ENCODE data around the gene RAPGEF2.

DNA sequence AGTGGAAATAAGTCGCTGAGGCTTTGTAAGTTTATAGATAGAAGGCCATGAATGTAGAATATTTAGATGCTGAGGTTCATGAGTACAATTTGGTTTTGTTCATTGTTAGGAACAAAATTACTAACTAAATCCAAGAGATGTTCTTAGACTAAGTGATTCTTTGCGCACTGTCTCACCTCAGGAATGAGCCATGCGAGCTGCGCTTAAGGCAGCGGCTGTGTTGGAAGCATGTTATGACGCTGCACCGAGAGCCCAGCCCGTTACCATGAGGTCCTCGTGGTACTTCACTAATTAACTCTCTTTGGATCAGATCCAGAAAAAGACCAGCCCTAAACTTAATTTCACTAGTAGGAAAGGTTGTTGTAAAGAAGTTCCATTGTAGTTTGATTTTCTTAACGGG, 166.2 kb downstream of the RAPGEF2 start:
- TF ChIP-seq, protein P1, sequence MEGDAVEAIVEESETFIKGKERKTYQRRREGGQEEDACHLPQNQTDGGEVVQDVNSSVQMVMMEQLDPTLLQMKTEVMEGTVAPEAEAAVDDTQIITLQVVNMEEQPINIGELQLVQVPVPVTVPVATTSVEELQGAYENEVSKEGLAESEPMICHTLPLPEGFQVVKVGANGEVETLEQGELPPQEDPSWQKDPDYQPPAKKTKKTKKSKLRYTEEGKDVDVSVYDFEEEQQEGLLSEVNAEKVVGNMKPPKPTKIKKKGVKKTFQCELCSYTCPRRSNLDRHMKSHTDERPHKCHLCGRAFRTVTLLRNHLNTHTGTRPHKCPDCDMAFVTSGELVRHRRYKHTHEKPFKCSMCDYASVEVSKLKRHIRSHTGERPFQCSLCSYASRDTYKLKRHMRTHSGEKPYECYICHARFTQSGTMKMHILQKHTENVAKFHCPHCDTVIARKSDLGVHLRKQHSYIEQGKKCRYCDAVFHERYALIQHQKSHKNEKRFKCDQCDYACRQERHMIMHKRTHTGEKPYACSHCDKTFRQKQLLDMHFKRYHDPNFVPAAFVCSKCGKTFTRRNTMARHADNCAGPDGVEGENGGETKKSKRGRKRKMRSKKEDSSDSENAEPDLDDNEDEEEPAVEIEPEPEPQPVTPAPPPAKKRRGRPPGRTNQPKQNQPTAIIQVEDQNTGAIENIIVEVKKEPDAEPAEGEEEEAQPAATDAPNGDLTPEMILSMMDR (IDR thresholded peaks at IDR 0.05) = no peak
- TF ChIP-seq POLR2A (IDR thresholded peaks at IDR 0.05) (no peak), POLR2AphosphoS5 (IDR thresholded peaks at IDR 0.05) (no peak)

Data from breast epithelium (tissue), 3 donors.